VCaP (cell line): ENCODE results near the gene LRRC27.
"Not testable (repeated sequence)": the region's sequence is repeated elsewhere in the genome, so short reads cannot be mapped to it uniquely, and the experiment has no call there.

ENCODE experiments used
- H3K27ac ChIP-seq: fragments of 450-650 bp; 2 replicates; pipeline ENCODE4 v1.5.1; 2017
- CTCF ChIP-seq: fragments of 450-650 bp; conservative IDR thresholded peaks from 2 replicates; pipeline ENCODE4 v1.5.1; 2017; ENCODE audit warnings: mild to moderate bottlenecking, moderate library complexity

Gene LRRC27

GRCh38 chr10:132384618-132385388 is 52.8 kb downstream of the LRRC27 start:
- TF ChIP-seq CTCF: no peak
- H3K27ac ChIP-seq: no peak overlapping the region

DNA sequence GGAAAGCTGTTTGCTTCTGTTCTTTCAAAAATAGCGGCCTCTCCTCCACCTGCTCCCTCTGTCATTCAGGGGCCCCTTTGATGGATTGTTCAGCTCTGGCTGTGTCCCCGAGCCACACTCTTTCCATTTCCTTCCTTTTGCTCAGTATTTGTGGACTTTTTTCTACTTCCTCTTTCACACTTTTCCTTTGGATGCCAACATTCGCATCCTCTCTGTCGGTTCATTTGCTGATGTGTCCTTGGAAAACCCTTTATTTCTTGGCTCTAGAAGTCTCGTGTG is 53.3 kb downstream of the LRRC27 start:
- H3K27ac ChIP-seq: no peak overlapping the region
- TF ChIP-seq CTCF: no peak

DNA sequence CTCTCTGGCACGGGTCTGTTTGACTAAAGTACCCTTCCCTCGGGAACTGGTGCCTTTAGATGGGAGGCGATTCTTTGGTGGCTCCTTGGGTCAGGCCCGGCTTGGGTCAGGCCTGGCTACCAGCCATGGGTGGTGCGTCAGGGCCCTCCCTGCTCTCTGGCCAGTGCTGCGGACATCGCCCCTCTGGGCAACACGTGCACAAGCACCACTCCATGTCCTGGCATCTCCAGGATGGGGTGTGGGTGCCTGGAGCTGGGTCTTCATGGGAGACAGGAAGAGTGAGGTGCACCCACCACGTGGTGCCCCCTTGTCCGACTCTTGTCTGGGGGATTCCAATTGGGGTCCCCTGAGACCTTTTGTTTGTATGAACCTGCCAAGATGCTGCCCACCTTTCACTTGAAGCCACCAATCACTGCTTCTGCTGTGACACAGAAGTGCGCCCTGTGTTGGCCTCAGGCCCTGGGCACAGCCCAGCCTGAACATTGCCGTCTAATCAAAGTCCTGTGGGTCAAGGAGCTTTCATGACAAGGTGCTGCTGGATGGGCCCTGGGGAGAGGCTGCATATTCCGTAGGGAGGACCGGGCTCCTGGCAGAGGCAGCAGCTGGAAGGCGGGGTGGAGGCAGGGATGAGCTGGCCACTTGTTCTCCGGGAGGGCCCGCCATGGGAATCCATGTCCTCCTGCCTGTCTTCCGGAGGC is 53.9 kb downstream of the LRRC27 start:
- no peak overlapping the region for H3K27ac ChIP-seq
- no peak for TF ChIP-seq CTCF

GRCh38 chr10:132386419-132386831 is 54.4 kb downstream of the LRRC27 start:
- no peak overlapping the region for H3K27ac ChIP-seq
- TF ChIP-seq CTCF: no peak

GRCh38 chr10:132386896-132387295 is 54.9 kb downstream of the LRRC27 start:
- H3K27ac ChIP-seq: not testable (repeated sequence)

- H3K27ac ChIP-seq: no peak overlapping the region
- TF ChIP-seq CTCF: peak; percentile 61
Measured at GRCh38 chr10:132387764-132388210, 55.8 kb downstream of the LRRC27 start.

- H3K27ac ChIP-seq: no peak overlapping the region
- no peak for TF ChIP-seq CTCF
Measured at GRCh38 chr10:132388891-132389432, 57.0 kb downstream of the LRRC27 start.
